WI38 (cell line): ENCODE results near the gene GLTPD2.

Experiments
- H3K4me3 ChIP-seq: 2 replicates; pipeline ENCODE4 v1.5.1; 2011; ENCODE audit warnings: low read depth, mild to moderate bottlenecking, control low read depth, low read length
- TF ChIP-seq, protein P1 (sequence below): IDR thresholded peaks from 2 replicates; pipeline ENCODE4 v1.5.1; 2012; ENCODE audit warnings: low read depth, mild to moderate bottlenecking, control low read depth, low read length

The GLTPD2 gene

DNA sequence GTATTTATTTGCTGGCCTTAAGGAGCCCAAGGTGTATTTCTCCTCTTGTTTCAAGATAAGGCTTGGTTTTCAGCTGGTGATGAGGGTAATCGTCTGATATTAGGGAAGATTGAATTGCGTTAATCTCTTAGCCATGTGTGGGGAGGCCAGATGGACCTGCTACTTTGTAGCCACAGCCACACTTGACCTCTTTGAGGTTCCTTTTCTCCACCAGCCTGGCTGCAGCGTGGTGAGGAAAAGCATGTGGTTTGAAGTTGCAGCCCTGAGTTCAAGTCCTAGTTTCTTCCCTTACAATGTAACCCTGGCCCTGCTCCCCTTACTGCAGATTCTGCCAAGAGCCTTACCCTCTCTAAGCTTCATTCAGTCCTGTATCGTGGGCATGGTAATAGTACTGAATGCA is 47.5 kb downstream of the GLTPD2 start:
- H3K4me3 ChIP-seq, result no peak overlapping the region
- TF ChIP-seq, protein P1, sequence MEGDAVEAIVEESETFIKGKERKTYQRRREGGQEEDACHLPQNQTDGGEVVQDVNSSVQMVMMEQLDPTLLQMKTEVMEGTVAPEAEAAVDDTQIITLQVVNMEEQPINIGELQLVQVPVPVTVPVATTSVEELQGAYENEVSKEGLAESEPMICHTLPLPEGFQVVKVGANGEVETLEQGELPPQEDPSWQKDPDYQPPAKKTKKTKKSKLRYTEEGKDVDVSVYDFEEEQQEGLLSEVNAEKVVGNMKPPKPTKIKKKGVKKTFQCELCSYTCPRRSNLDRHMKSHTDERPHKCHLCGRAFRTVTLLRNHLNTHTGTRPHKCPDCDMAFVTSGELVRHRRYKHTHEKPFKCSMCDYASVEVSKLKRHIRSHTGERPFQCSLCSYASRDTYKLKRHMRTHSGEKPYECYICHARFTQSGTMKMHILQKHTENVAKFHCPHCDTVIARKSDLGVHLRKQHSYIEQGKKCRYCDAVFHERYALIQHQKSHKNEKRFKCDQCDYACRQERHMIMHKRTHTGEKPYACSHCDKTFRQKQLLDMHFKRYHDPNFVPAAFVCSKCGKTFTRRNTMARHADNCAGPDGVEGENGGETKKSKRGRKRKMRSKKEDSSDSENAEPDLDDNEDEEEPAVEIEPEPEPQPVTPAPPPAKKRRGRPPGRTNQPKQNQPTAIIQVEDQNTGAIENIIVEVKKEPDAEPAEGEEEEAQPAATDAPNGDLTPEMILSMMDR, result no peak

DNA sequence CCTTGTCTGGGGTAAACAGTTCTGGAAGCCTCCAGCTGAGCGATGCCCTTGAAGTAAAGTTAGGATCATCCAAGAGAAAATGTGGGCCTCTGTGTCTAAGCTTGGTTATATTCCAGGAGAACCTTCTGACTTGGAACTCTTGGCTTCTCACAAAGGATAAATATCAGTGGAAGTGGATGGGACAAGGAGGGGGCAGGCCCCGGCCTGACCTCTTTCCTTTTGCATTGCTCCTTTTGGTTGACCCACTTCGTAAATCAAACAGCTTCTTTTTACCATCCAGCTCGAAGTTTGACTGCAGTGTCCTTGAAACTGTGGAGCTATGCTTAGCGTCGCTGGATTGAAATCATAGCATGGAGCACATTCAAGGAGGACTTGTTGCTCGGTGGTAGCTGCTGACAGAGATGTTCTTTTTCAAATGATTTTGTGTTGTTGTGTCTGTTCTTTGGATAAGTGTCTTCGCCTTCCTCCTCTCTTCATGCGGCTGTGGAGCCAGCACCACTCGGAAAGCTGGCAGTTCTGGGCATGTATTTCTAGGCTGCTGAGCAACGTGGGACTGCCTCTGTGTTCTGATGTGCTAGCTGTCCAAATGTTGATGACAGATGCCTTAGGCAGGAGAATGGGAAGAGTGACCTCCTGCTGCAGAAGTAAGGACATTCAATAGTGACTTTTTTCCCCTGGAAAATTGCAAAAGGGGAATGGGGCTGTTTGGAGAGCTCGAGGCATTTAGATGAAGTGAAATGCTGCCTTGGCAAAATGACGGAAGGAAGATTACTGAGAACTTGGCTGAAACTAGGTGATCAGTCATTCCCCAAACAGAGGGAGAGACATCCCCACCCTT is 48.9 kb downstream of the GLTPD2 start:
- no peak overlapping the region for H3K4me3 ChIP-seq
- TF ChIP-seq, protein P1, result no peak

DNA sequence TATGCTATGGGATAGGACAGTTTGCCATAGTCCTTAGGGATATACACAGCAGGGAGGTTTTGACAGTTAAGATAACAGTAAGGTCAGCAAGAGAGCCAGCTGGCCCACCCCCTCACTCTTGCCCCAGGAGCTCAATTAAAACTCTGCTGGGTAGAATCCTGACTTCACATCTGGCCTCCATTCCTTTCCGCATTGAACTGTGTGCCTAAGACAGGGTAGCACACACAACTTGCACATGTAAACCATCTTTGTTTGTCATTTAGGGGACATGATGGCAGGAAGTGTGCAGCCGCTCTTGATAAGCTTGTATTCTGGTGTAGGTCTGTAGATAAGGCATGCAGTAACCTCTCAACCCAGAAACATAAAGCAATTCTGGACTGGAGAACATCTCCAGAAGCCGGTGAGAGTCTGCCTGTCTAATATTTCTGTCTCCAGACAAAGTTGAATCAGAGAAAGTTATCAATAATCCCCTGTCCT is 49.6 kb downstream of the GLTPD2 start:
- TF ChIP-seq, protein P1, result no peak
- H3K4me3 ChIP-seq, result no peak overlapping the region

DNA sequence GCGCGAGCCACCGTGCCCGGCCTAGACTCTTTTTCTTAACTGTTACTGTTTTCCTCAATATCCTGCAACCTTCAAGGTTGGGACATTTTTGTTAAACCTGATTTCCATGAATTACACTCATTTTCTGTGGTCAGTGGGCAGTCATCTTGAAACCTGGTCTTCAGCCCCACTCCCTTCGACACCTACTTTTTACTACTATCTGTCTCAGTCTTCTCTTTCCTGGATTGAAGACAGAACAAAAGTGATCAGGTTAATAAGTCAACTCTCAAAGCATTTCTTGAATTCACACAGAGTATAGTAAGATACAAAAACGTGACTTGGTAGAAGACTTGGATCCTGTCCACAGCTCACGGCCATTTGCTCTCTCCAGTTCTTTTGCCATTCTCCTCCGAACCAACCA is 50.5 kb downstream of the GLTPD2 start:
- H3K4me3 ChIP-seq, result no peak overlapping the region
- TF ChIP-seq, protein P1, result no peak
